ENCODE data around the gene CPA2. TPM values are rescaled to one million over a fixed set of nuclear protein-coding genes. Genes with fewer than 3 reads are reported as not detected.
"Not testable (repeated sequence)": the region's sequence is repeated elsewhere in the genome, so short reads cannot be mapped to it uniquely, and the experiment has no call there.

CPA2 gene
- total and polyA plus RNA-seq, 7 donors = 0.92 to 3.0 (median 1.6) TPM; not detected in 4

DNA sequence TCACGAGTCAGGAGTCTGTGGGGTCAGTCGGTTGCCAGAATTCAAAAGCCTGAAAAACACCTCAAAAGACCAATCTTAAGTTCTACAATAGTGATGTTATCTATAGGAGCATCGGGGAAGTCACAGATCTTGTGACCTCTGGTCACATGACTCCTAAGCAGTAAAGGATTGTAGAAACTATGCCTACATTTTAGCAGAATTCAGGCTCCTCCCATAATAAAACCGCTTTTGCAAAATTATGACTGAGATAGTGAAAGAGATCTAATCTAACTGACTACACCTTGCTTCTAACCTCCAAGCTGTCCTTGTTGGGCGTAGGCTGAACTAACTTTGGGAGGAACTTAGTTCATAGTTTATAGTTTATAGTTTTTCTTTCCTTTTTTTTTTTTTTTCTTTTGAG, 42.5 kb upstream of the CPA2 start:
- Histone ChIP-seq H3K27me3 (no peaks in the 10 kb centered on the region), H3K36me3 (no peaks in the 10 kb centered on the region), H3K27ac (no peak overlapping the region), H3K4me1 (peaks cover 0 to 19% (median 13%) of the 10 kb centered on the region in 4 donors), H3K9me3 (no peaks in the 10 kb centered on the region), H3K4me3 (no peak overlapping the region)
- DNase-seq = no peak
- WGBS, 2 donors = 61 to 83% methylated on average over 5 of the region's 5 CpGs
- intact Hi-C loops (cut with DNase I) = no loop called here
- no peak for TF ChIP-seq EP300 (IDR thresholded peaks at IDR 0.05)
- no peak for TF ChIP-seq POLR2A (IDR thresholded peaks at IDR 0.05)
- TF ChIP-seq POLR2AphosphoS5 (IDR thresholded peaks at IDR 0.05) = no peak
- TF ChIP-seq, protein P1, sequence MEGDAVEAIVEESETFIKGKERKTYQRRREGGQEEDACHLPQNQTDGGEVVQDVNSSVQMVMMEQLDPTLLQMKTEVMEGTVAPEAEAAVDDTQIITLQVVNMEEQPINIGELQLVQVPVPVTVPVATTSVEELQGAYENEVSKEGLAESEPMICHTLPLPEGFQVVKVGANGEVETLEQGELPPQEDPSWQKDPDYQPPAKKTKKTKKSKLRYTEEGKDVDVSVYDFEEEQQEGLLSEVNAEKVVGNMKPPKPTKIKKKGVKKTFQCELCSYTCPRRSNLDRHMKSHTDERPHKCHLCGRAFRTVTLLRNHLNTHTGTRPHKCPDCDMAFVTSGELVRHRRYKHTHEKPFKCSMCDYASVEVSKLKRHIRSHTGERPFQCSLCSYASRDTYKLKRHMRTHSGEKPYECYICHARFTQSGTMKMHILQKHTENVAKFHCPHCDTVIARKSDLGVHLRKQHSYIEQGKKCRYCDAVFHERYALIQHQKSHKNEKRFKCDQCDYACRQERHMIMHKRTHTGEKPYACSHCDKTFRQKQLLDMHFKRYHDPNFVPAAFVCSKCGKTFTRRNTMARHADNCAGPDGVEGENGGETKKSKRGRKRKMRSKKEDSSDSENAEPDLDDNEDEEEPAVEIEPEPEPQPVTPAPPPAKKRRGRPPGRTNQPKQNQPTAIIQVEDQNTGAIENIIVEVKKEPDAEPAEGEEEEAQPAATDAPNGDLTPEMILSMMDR (IDR thresholded peaks at IDR 0.05) = no peak

GRCh38 chr7:130224923-130225322, 41.7 kb upstream of the CPA2 start:
- H3K36me3 ChIP-seq; intact Hi-C loops (cut with DNase I); H3K9me3 ChIP-seq; DNase-seq; H3K4me3 ChIP-seq; H3K27me3 ChIP-seq; H3K27ac ChIP-seq: not testable (repeated sequence)
- peaks cover 0 to 20% (median 13%) of the 10 kb centered on the region in 4 donors for H3K4me1 ChIP-seq
- WGBS, 2 donors = 81 to 84% methylated on average over 3 of the region's 3 CpGs

GRCh38 chr7:130226333-130226732, 40.3 kb upstream of the CPA2 start:
- no peak for TF ChIP-seq EP300 (IDR thresholded peaks at IDR 0.05)
- TF ChIP-seq POLR2A (IDR thresholded peaks at IDR 0.05) = no peak
- TF ChIP-seq POLR2AphosphoS5 (IDR thresholded peaks at IDR 0.05) = no peak
- H3K4me3 ChIP-seq = no peak overlapping the region
- H3K36me3 ChIP-seq = no peaks in the 10 kb centered on the region
- 95% methylated on average over 1 of the region's 1 CpG for WGBS, 2 donors
- DNase-seq = no peak
- H3K27ac ChIP-seq = no peak overlapping the region
- no peaks in the 10 kb centered on the region for H3K27me3 ChIP-seq
- H3K4me1 ChIP-seq = peaks cover 0 to 20% (median 13%) of the 10 kb centered on the region in 4 donors
- intact Hi-C loops (cut with DNase I) = no loop called here
- no peaks in the 10 kb centered on the region for H3K9me3 ChIP-seq

GRCh38 chr7:130227883-130228575, 38.6 kb upstream of the CPA2 start:
- Histone ChIP-seq H3K4me3 (no peak overlapping the region), H3K4me1 (peaks cover 0 to 20% (median 13%) of the 10 kb centered on the region in 4 donors), H3K9me3 (no peaks in the 10 kb centered on the region), H3K27ac (peak overlapping the region in 3 of 4 donors; percentile 13 to 38 (median 28)), H3K27me3 (no peaks in the 10 kb centered on the region), H3K36me3 (no peaks in the 10 kb centered on the region)
- DNase-seq = no peak
- TF ChIP-seq POLR2AphosphoS5 (IDR thresholded peaks at IDR 0.05) (peak in 2 of 4 donors; percentile 48 to 54), EP300 (IDR thresholded peaks at IDR 0.05) (no peak), POLR2A (IDR thresholded peaks at IDR 0.05) (no peak)
- TF ChIP-seq, protein P1 (IDR thresholded peaks at IDR 0.05) = no peak
- WGBS, 2 donors = 13 to 55% methylated on average over 1 of the region's 1 CpG
- intact Hi-C loops (cut with DNase I) = no loop called here

- no peak overlapping the region for H3K4me3 ChIP-seq
- no peak for DNase-seq
- WGBS, 2 donors = 81 to 82% methylated on average over 7 of the region's 7 CpGs
- H3K27ac ChIP-seq = peak overlapping the region in 3 of 4 donors; percentile 13 to 38 (median 28)
- intact Hi-C loops (cut with DNase I) = no loop called here
- peaks cover 0 to 20% (median 13%) of the 10 kb centered on the region in 4 donors for H3K4me1 ChIP-seq
- TF ChIP-seq POLR2A (IDR thresholded peaks at IDR 0.05) (no peak), EP300 (IDR thresholded peaks at IDR 0.05) (no peak)
- H3K36me3 ChIP-seq = no peaks in the 10 kb centered on the region
- no peaks in the 10 kb centered on the region for H3K27me3 ChIP-seq
- no peaks in the 10 kb centered on the region for H3K9me3 ChIP-seq
These were observed 37.7 kb upstream of the CPA2 start for GRCh38 chr7:130228840-130229502.

DNA sequence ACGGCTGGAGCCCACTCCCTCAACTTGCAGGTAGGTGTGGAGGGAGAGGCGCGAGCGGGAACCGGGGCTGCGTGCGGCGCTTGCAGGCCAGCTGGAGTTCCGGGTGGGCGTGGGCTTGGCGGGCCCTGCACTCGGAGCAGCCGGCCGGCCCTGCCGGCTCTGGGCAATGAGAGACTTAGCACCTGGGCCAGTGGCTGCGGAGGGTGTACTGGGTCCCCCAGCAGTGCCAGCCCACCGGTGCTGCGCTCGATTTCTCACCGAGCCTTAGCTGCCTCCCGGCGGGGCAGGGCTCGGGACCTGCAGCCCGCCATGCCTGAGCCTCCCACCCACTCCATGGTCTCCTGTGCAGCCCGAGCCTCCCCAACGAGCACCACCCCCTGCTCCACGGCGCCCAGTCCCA, 36.7 kb upstream of the CPA2 start:
- H3K27me3 ChIP-seq; DNase-seq; H3K36me3 ChIP-seq; H3K27ac ChIP-seq; intact Hi-C loops (cut with DNase I); H3K9me3 ChIP-seq; H3K4me3 ChIP-seq: not testable (repeated sequence)
- H3K4me1 ChIP-seq = peaks cover 0 to 20% (median 13%) of the 10 kb centered on the region in 4 donors
- WGBS, 2 donors = 92 to 93% methylated on average over 28 of the region's 28 CpGs

Data from sigmoid colon (tissue), 7 donors.